Spleen (tissue), 7 donors: Measurements from ENCODE around the gene VWA3B.

ENCODE experiments used
- POLR2A ChIP-seq, 3 donors: fragments of 450-650 bp; IDR thresholded peaks; one replicate each; pipeline ENCODE4 v1.5.1; 2017; ENCODE audit warnings: antibody characterized with exemption in 3 of 3, mild to moderate bottlenecking in 1 of 3
- TF ChIP-seq, protein P1 (sequence below), 11 experiments: fragments of 200-600 bp in 7 of 11; fragments of 450-650 bp in 4 of 11; sonication (generic) in 4 of 11; IDR thresholded peaks in 8 of 11; conservative IDR thresholded peaks in 3 of 11; 1 replicate in 7 of 11; 2 replicates in 4 of 11; pipeline versions ENCODE4 v1.4.0 to v1.8.0; 2016 to 2021; ENCODE audit warnings: antibody characterized with exemption in 11 of 11, inconsistent platforms in 4 of 11, mild to moderate bottlenecking in 1 of 11
- donor health status: DM: no; HTN: no; CAD: no; lungs with moderate emphysema.
- donor health status: DM: no; HTN: no; CAD: no.
- donor health status: DM: no; HTN: no; CAD: no.

DNA sequence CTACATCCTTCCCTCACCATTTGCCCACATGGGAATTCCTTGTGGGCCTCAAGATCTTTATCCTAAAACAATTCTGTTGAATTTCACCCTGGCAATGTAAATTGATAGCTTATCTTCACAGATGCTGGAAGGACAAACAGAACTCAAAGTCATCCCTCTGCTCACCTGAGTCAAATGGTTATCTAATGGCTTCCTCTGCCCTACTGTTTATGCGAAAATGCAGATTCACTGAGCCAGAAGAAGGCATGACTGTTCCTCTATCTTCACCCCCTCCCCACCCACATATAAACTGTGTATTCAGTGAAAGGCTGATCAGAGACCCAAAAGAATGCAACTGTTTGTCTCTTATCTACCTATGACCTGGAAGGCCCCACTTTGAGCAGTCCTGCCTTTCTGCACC lies 43.9 kb upstream of the VWA3B start:
- TF ChIP-seq, protein P1, sequence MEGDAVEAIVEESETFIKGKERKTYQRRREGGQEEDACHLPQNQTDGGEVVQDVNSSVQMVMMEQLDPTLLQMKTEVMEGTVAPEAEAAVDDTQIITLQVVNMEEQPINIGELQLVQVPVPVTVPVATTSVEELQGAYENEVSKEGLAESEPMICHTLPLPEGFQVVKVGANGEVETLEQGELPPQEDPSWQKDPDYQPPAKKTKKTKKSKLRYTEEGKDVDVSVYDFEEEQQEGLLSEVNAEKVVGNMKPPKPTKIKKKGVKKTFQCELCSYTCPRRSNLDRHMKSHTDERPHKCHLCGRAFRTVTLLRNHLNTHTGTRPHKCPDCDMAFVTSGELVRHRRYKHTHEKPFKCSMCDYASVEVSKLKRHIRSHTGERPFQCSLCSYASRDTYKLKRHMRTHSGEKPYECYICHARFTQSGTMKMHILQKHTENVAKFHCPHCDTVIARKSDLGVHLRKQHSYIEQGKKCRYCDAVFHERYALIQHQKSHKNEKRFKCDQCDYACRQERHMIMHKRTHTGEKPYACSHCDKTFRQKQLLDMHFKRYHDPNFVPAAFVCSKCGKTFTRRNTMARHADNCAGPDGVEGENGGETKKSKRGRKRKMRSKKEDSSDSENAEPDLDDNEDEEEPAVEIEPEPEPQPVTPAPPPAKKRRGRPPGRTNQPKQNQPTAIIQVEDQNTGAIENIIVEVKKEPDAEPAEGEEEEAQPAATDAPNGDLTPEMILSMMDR (IDR thresholded peaks at IDR 0.05 in 8 of 11, conservative IDR thresholded peaks at IDR 0.05 in 3 of 11), result no peak
- no peak for TF ChIP-seq POLR2A (IDR thresholded peaks at IDR 0.05)
